Right lobe of liver (tissue), 6 donors: ENCODE measurements around the gene IKZF5. TPM values are rescaled to one million over a fixed set of nuclear protein-coding genes. Genes with fewer than 3 reads are reported as not detected.

Experiments used
- ATAC-seq, 4 donors: fragments of 200-7000 bp; cut with Tn5 transposase; one replicate each; pipeline ENCODE4 v1.9.1; 2020; ENCODE audit warnings: mild to moderate bottlenecking in 4 of 4, moderate library complexity in 4 of 4
- DNase-seq, 3 donors: peaks; one replicate each; pipeline ENCODE4 v3.0.0-alpha.2; 2020
- H3K27ac ChIP-seq, 3 donors: fragments of 200-600 bp; one replicate each; pipeline ENCODE4 v1.8.0; 2022
- H3K27me3 ChIP-seq, 2 donors: fragments of 200-600 bp; one replicate each; pipeline ENCODE4 v1.8.0; 2022
- H3K36me3 ChIP-seq, 4 donors: fragments of 200-600 bp; sonication (generic) in 1 of 4; one replicate each; pipeline versions ENCODE4 v1.5.1 to v1.8.0; 2017 to 2022; ENCODE audit warnings: control low read depth in 1 of 4
- H3K4me1 ChIP-seq, 4 donors: fragments of 200-600 bp; sonication (generic) in 1 of 4; one replicate each; pipeline versions ENCODE4 v1.5.1 to v1.8.0; 2017 to 2022; ENCODE audit warnings: control low read depth in 1 of 4
- H3K4me3 ChIP-seq, 3 donors: fragments of 200-600 bp; one replicate each; pipeline ENCODE4 v1.8.0; 2022
- H3K9me3 ChIP-seq, 4 donors: fragments of 200-600 bp; sonication (generic) in 1 of 4; one replicate each; pipeline versions ENCODE4 v1.5.1 to v1.8.0; 2017 to 2022; ENCODE audit warnings: control low read depth in 1 of 4
- CTCF ChIP-seq, 4 donors: fragments of 200-600 bp in 3 of 4; fragments of 450-650 bp in 1 of 4; IDR thresholded peaks; one replicate each; pipeline versions ENCODE4 v1.5.1 to v1.8.0; 2016 to 2022; ENCODE audit warnings: antibody characterized with exemption in 4 of 4, mild to moderate bottlenecking in 2 of 4
- POLR2A ChIP-seq: fragments of 450-650 bp; IDR thresholded peaks from one replicate; pipeline ENCODE4 v1.6.1; 2017; ENCODE audit warnings: antibody characterized with exemption, mild to moderate bottlenecking
- WGBS: methylation state at CpG from one replicate; pipeline ENCODE4 v1.1.6; 2018; ENCODE audit warnings: low coverage, low lambda C conversion rate; ENCODE audit not compliant: insufficient coverage; ENCODE audit errors: missing lambda C conversion rate; 5-methylcytosine and 5-hydroxymethylcytosine counted together
- intact Hi-C, 2 donors: fragments of 100-400 bp; cut with DNase I; formaldehyde crosslinking; loops; one replicate each; pipeline versions ENCODE4 v1.11.2 to v1.14.1; 2022
- total RNA-seq, 6 experiments: library from RNA; depleted of rRNA in 2 of 6; stranded (reverse); fragments of >200 nt in 2 of 6; fragmentation: NEBNext Ultra II Directional in 3 of 6; extraction: Animal tissue kit (Norgen Biotek cat#: 25700) in 3 of 6; gene quantifications; one replicate each; pipeline versions ENCODE4 v1.1.0 to v1.2.4, GENCODE V29; 2016 to 2023
- donor health status: DM: no; HTN: yes; CAD: no.
- donor health status: DM: no; HTN: no; CAD: no.
- donor health status: DM: no; HTN: no; CAD: no.
- donor health status: DM: no; HTN: yes; CAD: no.
- donor health status: DM: no; HTN: yes; CAD: no.

The IKZF5 gene
- total RNA-seq, 6 experiments from 2014 or later: 4.1 to 15.8 (median 8.3) TPM

- Histone ChIP-seq H3K36me3 (peaks cover 0 to 41% (median 13%) of the 10 kb centered on the region in 4 donors), H3K4me3 (no peak overlapping the region), H3K27me3 (no peaks in the 10 kb centered on the region), H3K4me1 (peaks cover 0 to 30% (median 7%) of the 10 kb centered on the region in 4 donors), H3K27ac (peak overlapping the region in 2 of 3 donors; percentile 77 to 86), H3K9me3 (no peaks in the 10 kb centered on the region)
- intact Hi-C loops: loop anchor here in 1 of 2 donors (10.0 kb wide), 1 partner anchor 511 kb away; no protein-coding TSS in a partner anchor
- WGBS: 3% methylated on average over 5 of the region's 5 CpGs
- DNase-seq (peak in 2 of 3 donors; percentile 30 to 68), ATAC-seq (peak; percentile 81 to 94 (median 88))
- TF ChIP-seq CTCF (IDR thresholded peaks at IDR 0.05) (peak; percentile 68 to 84 (median 74)), POLR2A (no peak)
Observed at GRCh38 chr10:123043409-123043925, 34.9 kb upstream of the IKZF5 start.

DNA sequence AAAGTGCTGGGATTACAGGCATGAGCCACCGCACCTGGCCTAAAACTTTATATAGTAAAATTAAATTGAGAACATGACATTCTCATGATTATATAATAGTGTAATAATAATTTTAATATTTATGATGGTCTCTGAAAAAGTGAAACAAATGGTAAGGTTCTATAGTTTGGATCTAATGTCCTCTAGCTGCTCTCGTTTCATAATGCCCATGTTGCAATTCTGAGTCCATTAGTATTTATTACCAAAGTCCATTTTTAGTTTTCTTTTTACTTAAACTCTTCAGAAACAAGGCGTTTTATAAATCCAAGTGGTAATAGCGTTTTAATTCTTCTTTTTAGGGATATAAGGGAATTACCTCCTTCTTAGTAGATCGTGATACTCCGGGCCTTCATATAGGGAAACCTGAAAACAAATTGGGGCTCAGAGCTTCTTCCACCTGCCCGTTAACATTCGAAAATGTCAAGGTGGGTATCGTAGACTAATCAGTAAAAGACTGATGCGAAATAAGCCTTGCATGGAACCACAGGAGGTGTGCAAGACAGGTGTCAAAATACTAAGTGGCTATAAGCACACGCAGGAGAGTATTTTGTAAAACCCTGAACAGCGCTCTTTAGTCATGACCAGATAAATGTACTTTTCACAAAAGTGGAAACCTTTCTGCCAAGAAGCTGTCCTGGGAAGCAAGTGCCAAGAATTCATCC, 34.3 kb upstream of the IKZF5 start:
- intact Hi-C loops: loop anchor here in 1 of 2 donors (10.0 kb wide), 1 partner anchor 512 kb away; no protein-coding TSS in a partner anchor
- Histone ChIP-seq H3K36me3 (peaks cover 0 to 35% (median 10%) of the 10 kb centered on the region in 4 donors), H3K4me3 (no peak overlapping the region), H3K9me3 (no peaks in the 10 kb centered on the region), H3K27me3 (no peaks in the 10 kb centered on the region), H3K4me1 (peaks cover 0 to 34% (median 7%) of the 10 kb centered on the region in 4 donors), H3K27ac (peak overlapping the region; percentile 56 to 86 (median 77))
- 47% methylated on average over 12 of the region's 12 CpGs for WGBS
- ATAC-seq (peak; percentile 30 to 52 (median 44)), DNase-seq (no peak)
- TF ChIP-seq POLR2A (no peak), CTCF (IDR thresholded peaks at IDR 0.05) (no peak)

DNA sequence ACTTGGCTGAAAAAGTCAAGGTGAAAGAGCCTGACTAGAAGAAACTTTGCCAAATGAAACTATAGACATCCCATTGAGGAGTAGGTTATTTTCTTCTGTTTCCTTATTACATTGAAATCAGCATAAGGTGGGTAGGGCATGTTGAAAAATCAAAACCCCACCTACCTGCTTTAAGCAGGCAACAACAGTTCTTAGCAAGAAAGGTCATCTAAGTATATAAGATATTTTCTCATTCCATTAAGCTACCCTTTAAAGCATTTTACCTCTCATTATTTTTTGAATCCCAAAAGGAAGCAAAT, 31.0 kb upstream of the IKZF5 start:
- no peak for TF ChIP-seq POLR2A
- TF ChIP-seq CTCF (IDR thresholded peaks at IDR 0.05): no peak
- H3K27ac ChIP-seq: peak overlapping the region; percentile 41 to 95 (median 86)
- no peaks in the 10 kb centered on the region for H3K27me3 ChIP-seq
- ATAC-seq: no peak
- no peak overlapping the region for H3K4me3 ChIP-seq
- no peak for DNase-seq
- intact Hi-C loops: no loop called here
- H3K4me1 ChIP-seq: peaks cover 0 to 53% (median 11%) of the 10 kb centered on the region in 4 donors
- peaks cover 0 to 18% (median 3%) of the 10 kb centered on the region in 4 donors for H3K36me3 ChIP-seq
- H3K9me3 ChIP-seq: peaks cover 0 to 2% (median 0%) of the 10 kb centered on the region in 4 donors

DNA sequence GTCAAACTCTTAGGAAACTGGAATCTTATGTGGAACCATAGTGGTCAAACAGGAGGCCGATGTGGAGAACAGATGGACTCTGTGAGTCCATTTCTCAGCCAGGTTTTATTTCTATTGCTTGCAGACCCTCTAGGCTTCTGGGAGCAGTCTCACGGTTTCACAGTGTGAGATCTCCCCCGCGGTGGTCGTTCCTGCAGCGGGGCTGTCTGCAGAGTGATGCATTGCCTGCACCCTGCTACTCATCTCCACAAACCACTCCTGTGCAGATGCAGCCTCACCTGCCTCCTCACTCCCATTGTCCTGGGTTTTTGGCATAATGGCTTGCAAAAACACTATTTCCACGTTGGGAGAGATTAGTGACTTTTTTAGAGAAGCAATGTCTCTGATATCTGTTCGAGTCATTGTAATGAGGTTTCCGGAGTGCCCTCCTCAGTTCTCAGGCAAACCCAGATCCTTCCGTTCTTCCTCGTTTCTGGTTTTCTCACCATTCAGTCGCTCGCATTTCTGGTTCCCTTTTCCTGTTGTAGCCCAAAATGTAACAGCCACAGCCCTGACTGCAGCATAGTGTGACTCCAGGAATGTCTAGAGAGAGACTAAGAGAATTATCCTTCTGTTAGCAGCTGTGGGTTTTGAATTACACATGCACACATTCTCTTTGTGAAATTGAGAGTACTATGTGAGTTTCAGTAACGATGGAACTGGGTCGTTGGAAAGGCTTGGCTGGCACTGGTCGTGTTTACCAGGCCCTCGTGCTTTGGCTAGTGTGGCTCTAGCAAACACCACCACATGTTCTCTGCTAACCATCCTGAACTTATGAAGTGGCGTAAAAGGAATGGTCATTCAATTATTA, 30.4 kb upstream of the IKZF5 start:
- Histone ChIP-seq H3K4me3 (no peak overlapping the region), H3K27ac (peak overlapping the region; percentile 31 to 95 (median 86)), H3K4me1 (peaks cover 0 to 53% (median 13%) of the 10 kb centered on the region in 4 donors), H3K9me3 (peaks cover 0 to 2% (median 0%) of the 10 kb centered on the region in 4 donors), H3K27me3 (no peaks in the 10 kb centered on the region), H3K36me3 (peaks cover 0 to 13% (median 0%) of the 10 kb centered on the region in 4 donors)
- TF ChIP-seq POLR2A: no peak
- no peak for TF ChIP-seq CTCF (IDR thresholded peaks at IDR 0.05)
- peak; percentile 73 to 91 (median 87) for DNase-seq
- intact Hi-C loops: no loop called here
- peak; percentile 72 to 87 (median 82) for ATAC-seq
- 56% methylated on average over 13 of the region's 18 CpGs for WGBS
